HL-60/S4 (cell line): ENCODE results near the gene TNRC18.

Experiments
- in situ Hi-C: fragments of 300-500 bp; cut with MboI; formaldehyde crosslinking; loops from 2 replicates; pipeline ENCODE4 v1.14.3; 2022; ENCODE audit warnings: low sequenced_read_pairs

Gene TNRC18

GRCh38 chr7:5352440-5353010 lies 71.1 kb downstream of the TNRC18 start:
- in situ Hi-C loops: no loop called here

GRCh38 chr7:5351507-5352265 lies 71.9 kb downstream of the TNRC18 start:
- in situ Hi-C loops: no loop called here

- in situ Hi-C loops: no loop called here
Observed at GRCh38 chr7:5350600-5351385, 72.8 kb downstream of the TNRC18 start.

- in situ Hi-C loops: no loop called here
Observed at GRCh38 chr7:5350174-5350463, 73.5 kb downstream of the TNRC18 start.

GRCh38 chr7:5349437-5350173 lies 74.0 kb downstream of the TNRC18 start:
- in situ Hi-C loops: no loop called here

- in situ Hi-C loops: no loop called here
Observed at GRCh38 chr7:5349005-5349380, 74.6 kb downstream of the TNRC18 start.

GRCh38 chr7:5348134-5349004 lies 75.3 kb downstream of the TNRC18 start:
- in situ Hi-C loops: no loop called here

- in situ Hi-C loops: no loop called here
Observed at GRCh38 chr7:5345671-5346070, 78.0 kb downstream of the TNRC18 start.

GRCh38 chr7:5345171-5345570 lies 78.5 kb downstream of the TNRC18 start:
- in situ Hi-C loops: no loop called here

GRCh38 chr7:5344342-5344741 lies 79.3 kb downstream of the TNRC18 start:
- in situ Hi-C loops: no loop called here

GRCh38 chr7:5343884-5344283 lies 79.8 kb downstream of the TNRC18 start:
- in situ Hi-C loops: no loop called here

GRCh38 chr7:5342631-5343030 lies 81.0 kb downstream of the TNRC18 start:
- in situ Hi-C loops: no loop called here

GRCh38 chr7:5339955-5340354 lies 83.7 kb downstream of the TNRC18 start:
- in situ Hi-C loops: no loop called here

- in situ Hi-C loops: no loop called here
Observed at GRCh38 chr7:5337047-5337446, 86.6 kb downstream of the TNRC18 start.

- in situ Hi-C loops: no loop called here
Observed at GRCh38 chr7:5334671-5335070, 89.0 kb downstream of the TNRC18 start.

GRCh38 chr7:5333121-5334045 lies 90.3 kb downstream of the TNRC18 start:
- in situ Hi-C loops: no loop called here

- in situ Hi-C loops: no loop called here
Observed at GRCh38 chr7:5332579-5332978, 91.1 kb downstream of the TNRC18 start.

- in situ Hi-C loops: no loop called here
Observed at GRCh38 chr7:5330288-5330687, 93.3 kb downstream of the TNRC18 start.

GRCh38 chr7:5324961-5325360 lies 98.7 kb downstream of the TNRC18 start:
- in situ Hi-C loops: no loop called here
